ENCODE results near the gene ZNF23.
"Not testable (repeated sequence)": the region's sequence is repeated elsewhere in the genome, so short reads cannot be mapped to it uniquely, and the experiment has no call there.

The ZNF23 gene

DNA sequence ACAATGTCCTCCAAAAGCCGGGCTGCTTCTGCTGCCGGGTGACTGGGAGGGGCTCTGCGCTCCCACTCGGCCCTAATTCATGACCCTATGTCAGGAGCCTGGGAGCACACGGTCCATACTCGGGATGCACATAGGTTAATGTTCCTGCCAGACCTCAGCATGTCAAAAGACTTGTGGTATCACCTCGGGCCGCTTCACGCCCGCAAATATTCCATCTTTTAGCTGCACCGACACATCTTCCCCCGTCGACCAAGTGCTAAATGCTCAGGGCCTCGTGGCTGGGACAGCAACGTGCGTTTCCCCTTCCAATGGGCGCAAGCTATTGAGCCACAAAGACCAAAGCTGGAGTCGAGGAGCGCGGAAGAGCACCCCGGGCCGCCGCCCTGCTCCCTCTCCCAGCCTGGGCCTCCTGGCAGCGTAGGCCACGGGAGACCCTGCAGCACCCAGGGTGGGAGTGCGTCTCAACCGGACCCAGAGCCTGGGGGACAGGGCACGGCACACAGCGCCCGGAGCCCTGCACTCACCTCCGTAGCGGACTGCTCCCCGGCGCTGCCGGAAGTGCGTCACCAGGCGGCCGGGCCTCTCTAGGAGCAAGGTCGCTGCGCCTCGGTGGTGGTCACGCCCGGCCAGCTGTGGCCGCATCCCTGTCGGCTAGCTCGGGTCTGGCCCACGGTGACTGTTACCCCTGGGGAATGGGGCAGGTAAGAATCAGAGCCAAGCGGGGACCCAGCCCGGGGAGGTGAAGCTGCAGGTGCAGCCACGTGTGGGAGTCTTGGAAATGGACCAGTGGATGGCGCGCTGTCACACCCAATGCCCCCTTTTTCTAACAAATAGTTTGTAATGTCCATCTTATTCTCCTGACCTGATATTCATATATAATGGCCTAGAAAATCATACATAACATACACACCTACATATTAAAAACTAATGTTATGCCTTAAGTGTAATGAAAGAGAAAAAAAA, at the start of gene ZNF23:
Gene ZNF23, minus strand, starts transcription at position 562 of the 963 bp plus-strand sequence. CDS start 5,451 bp downstream, outside the sequence.
- peak; percentile 67 for DNase-seq

- DNase-seq: no peak
Observed at GRCh38 chr16:71507061-71507460, 45.0 kb upstream of the ZNF23 start.

GRCh38 chr16:71504901-71505300, 42.9 kb upstream of the ZNF23 start:
- no peak for DNase-seq

DNA sequence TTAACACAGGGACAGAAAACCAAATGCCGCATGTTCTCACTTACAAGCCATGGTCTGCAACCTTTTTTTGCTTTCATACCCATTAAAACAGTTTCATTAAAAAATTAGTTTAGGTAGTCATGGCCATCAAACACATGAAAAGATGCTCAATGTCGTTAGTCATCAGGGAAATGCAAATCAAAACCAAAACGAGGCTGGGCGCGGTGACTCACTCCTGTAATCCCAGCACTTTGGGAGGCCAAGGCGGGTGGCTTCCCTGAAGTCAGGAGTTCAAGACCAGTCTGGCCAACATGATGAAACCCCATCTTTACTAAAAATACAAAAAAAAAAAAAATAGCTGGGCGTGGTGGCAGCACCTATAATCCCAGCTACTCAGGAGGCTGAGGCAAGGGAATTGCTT, 42.0 kb upstream of the ZNF23 start:
- DNase-seq: not testable (repeated sequence)

- DNase-seq: no peak
Observed at GRCh38 chr16:71501547-71501946, 39.5 kb upstream of the ZNF23 start.

GRCh38 chr16:71500964-71501363, 38.9 kb upstream of the ZNF23 start:
- DNase-seq: no peak

- peak; percentile 47 for DNase-seq
Observed at GRCh38 chr16:71499775-71500364, 37.8 kb upstream of the ZNF23 start.

DNA sequence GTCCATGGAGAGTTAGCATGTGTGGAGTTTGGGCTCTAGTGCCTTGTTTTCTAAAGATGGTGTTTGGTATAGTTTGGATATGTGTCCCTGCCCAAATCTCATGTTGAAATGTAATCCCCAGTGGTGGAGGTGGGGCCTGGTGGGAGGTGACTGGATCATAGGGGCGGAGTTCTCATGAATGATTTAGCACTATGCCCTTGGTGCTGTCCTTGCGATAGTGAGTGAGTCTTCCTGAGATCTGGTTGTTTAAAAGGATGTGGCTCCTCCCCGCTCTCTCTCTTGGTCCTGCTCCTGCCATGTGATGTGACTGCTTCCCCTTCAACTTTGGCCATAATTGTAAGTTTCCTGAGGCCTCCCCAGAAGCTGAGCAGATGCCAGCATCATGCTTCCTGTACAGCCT, 36.0 kb upstream of the ZNF23 start:
- no peak for DNase-seq

DNA sequence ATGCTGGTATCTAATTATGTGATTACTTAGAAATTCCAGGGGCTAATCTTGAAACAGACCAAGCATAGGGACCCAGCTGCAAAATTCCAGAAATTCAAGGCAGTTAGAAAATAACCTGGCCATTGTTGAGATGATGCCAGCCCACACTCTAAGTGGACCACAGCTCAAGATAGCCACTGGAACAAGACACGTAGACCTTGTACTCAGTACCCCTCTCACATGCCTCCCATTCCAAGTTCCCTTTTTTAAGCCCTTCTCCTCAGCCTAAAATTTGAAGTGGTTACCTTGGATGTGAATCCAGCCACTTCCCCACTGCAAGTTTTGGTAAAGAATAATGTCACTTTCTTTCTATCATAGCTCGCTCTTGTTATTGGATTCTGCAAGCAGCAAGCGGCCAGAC, 31.2 kb upstream of the ZNF23 start:
- DNase-seq: no peak

DNA sequence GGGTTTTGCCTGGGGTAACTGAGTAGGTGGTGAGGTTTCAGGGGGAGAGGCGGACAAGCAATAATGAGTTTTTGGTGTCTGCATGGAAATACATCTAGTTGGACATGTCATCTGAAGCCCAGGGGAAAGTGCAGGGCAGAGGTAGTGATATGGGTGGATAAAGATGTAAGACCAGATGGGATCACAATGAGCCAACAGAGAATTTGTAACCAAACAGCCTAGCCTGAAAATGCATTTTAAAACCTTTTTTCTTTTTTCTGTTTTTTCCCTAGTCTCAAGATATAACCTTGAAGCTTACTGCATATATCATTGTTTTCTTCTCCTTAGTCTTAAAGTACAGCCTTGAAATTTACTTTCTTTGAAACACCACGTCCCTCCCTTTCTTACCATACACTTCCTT, 30.7 kb upstream of the ZNF23 start:
- no peak for DNase-seq

GRCh38 chr16:71491054-71491453, 29.0 kb upstream of the ZNF23 start:
- DNase-seq: no peak

DNA sequence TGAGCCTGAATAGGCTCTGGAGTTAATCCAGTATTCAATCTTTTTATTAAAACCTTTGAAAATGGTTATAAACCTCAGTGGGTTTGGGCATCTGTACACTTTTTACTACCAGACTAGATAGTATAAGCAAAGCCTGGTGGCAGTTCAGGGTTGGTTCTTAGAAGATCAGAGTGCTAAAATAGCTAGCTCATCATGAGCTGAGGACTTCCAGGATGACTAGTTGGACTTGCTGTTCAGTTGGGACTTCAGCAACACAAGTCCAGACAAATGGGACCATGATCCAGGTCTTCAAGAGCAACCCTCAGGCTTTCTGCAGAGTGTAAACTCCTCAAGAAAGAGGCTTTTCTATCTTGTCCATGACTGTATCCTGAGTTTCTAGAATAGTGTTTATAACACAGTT, 28.3 kb upstream of the ZNF23 start:
- no peak for DNase-seq

- DNase-seq: no peak
Observed at GRCh38 chr16:71489122-71489521, 27.1 kb upstream of the ZNF23 start, which contains the start of gene ZNF19. ZNF19 (minus strand) TSS chr16:71489324; CDS start chr16:71482114, 7,210 bp downstream.

- DNase-seq: peak; percentile 85
Observed at GRCh38 chr16:71484006-71484893, 22.2 kb upstream of the ZNF23 start.

DNA sequence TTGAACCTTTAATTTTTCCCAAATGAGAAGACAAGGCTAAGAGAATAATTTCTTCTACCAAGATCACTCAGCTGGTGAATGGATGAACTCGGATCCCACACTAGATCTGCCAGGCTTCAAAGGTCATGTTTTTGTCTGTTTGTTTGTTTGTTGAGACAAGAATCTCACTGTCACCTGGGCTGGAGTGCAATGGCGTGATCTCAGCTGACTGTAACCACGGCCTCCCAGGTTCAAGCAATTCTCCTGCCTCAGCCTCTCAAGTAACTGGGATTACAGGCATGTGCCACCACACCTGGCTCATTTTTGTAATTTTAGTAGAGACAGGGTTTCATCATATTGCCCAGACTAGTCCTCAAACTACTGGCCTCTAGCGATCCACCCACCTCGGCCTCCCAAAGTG, 20.5 kb upstream of the ZNF23 start:
- DNase-seq: no peak

- DNase-seq: no peak
Observed at GRCh38 chr16:71480956-71481355, 18.9 kb upstream of the ZNF23 start.

- peak; percentile 4 for DNase-seq
Observed at GRCh38 chr16:71479420-71479819, 17.4 kb upstream of the ZNF23 start.

DNA sequence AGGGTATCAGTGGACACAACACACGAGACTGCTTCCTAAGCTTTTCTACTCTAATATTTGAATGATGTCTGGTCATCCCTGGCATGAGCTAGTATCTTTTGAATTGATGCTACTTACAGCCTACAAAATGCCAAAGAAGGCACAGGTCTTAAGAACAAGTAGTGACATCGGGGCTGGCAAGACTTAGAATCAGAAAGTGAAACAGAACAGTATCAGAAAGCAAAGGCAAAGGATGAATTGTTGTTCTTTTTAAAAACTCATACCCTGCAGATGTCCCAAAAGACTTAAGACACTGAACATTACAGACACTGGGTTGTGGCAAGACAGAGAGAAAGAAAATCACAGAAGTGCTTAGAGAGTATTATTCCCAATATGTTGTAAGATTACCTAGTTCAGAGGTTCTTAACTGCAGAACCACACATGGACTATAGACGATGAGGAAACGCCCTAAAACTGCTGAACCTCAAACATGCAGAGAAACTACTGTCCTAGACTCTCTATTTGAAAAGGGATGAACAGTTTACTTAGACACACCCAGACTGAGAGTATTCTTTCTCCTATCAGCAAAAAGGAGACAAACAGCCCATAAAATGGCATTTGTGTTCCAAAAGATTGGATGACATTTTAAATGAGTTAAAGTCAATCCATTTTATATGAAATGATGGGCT, 14.5 kb upstream of the ZNF23 start:
- DNase-seq: no peak

GRCh38 chr16:71474864-71475263, 12.8 kb upstream of the ZNF23 start:
- no peak for DNase-seq

DNA sequence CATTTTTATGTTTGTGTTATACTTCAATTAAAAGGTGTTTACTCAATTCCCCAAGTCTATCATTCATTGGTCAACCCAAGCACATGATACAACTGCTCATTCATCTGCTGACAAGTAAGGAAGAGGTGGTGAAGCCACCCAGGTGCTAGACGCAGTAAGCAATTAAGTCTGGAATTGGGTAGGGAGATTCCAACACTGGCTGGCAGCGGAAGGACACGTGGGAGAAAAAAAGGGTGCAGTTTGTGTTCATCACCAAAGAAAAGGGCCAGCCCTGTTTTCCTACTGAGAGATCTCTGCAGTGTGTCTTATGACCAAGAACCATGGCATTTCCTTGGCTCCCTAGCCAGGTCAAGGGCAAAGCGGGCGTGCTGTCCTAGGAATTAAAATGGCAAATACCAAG, 11.8 kb upstream of the ZNF23 start:
- no peak for DNase-seq

DNA sequence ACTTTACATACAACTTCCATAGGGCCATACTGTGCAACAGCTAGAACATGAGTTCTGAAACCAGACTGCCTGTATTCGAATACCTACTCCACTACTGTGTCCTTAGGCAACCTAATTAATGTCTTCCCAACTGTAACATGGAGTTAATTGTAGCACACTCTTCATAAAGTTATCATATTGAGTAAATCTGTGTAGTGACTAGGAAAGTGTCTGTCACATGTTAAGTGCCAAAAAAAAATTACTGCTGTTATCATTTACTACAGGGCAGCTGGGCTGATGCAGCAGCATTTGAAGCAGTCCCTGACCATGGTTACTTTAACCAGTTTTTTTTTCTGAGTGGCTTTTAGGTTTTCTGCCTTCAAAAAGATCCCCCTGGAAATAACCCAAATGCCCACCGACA, 10.9 kb upstream of the ZNF23 start:
- DNase-seq: no peak

DNA sequence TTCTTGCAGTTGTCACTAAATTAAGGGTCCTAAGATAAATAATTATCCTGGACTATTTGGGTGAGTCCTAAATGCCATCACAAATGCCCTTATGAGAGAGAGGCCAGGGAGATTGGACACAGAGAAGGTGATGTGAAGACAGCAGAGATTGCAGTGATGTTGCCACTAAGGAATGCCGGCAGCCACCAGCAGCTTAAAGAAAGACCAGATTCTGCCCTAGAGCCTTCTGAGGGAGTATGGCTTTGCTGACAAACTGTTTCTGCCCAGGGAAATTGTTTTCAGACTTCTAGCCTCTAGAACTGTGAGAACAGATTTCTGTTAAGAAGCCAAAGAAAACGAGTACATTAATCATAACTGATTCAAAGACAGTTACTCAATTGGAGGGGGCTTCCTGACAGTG, 10.0 kb upstream of the ZNF23 start:
- DNase-seq: no peak

DNA sequence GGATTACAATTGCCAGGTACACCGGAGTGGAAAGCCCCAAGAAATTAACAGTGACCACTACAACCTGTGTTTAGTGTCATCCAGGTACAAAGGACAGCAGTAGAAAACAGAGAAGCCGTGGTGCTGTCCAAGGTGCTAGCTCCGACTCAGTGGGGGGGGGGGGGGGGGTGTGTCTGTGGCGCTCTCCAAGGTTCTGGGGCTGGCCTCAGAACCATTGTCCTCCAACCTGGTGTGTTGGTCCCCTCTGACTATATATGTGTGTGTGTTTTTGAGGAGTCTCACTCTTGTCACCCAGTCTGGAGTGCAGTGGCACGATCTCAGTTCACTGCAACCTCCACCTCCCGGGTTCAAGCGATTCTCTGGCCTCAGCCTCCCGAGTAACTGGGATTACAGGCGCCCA, 5.8 kb upstream of the ZNF23 start:
- DNase-seq: no peak
